Naive B cell (primary cell): ENCODE measurements around the gene ZNF274. TPM values are rescaled to one million over a fixed set of nuclear protein-coding genes. Genes with fewer than 3 reads are reported as not detected.

Experiments
- polyA plus RNA-seq, 6 donors: library from polyadenylated mRNA; unstranded; fragments of 300-500 nt; fragmentation: Illumina TruSeq; gene quantifications; one replicate each; pipeline ENCODE4 v1.2.3, GENCODE V29; 2021; ENCODE audit warnings: low read depth in 6 of 6

The ZNF274 gene
- polyA plus RNA-seq, 6 donors from 2014 or later, result 45.1 to 65.9 (median 55.5) TPM

Other genes starting within 250 kb of the ZNF274 start
- 10 to 100 TPM in 4 of 6 donors, 1 to 10 TPM in 2; 7.9 to 23.3 (median 12.2) TPM for gene ZNF418, start 247.7 kb upstream of the ZNF274 start, polyA plus RNA-seq
- gene ZNF256, start 235.4 kb upstream of the ZNF274 start, polyA plus RNA-seq, result 10 to 100 TPM in 5 of 6 donors, 1 to 10 TPM in 1; 9.1 to 20.6 (median 13.9) TPM
- under 1 TPM in 4 of 6 donors, not detected in 2; 0.41 to 0.89 (median 0.57) TPM for gene C19orf18, start 208.5 kb upstream of the ZNF274 start, polyA plus RNA-seq
- gene ZNF606, start 180.2 kb upstream of the ZNF274 start, polyA plus RNA-seq, result 10 to 100 TPM in 3 of 6 donors, 1 to 10 TPM in 3; 6.1 to 16.0 (median 9.3) TPM
- not detected for gene ZSCAN1, start 149.0 kb upstream of the ZNF274 start, polyA plus RNA-seq
- gene ZNF135, start 123.8 kb upstream of the ZNF274 start, polyA plus RNA-seq, result 10 to 100 TPM in 1 of 6 donors, 1 to 10 TPM in 4, not detected in 1; 4.2 to 11.1 (median 5.6) TPM
- 10 to 100 TPM; 22.2 to 39.2 (median 36.7) TPM for gene ZSCAN18, start 84.8 kb upstream of the ZNF274 start, polyA plus RNA-seq
- gene ZNF329, start 32.3 kb upstream of the ZNF274 start, polyA plus RNA-seq, result 10 to 100 TPM in 1 of 6 donors, 1 to 10 TPM in 5; 2.5 to 11.2 (median 5.6) TPM
- 10 to 100 TPM; 16.4 to 41.1 (median 23.1) TPM for gene ZNF544, start 45.9 kb downstream of the ZNF274 start, polyA plus RNA-seq
- gene ZNF8, start 95.9 kb downstream of the ZNF274 start, polyA plus RNA-seq, result 1 to 10 TPM in 1 of 6 donors, under 1 TPM in 4, not detected in 1; 0.21 to 1.0 (median 0.70) TPM
- 10 to 100 TPM; 47.2 to 88.7 (median 74.6) TPM for gene ERVK3-1, start 122.3 kb downstream of the ZNF274 start, polyA plus RNA-seq
- 1 to 10 TPM in 5 of 6 donors, not detected in 1; 1.5 to 5.2 (median 2.1) TPM for gene ZSCAN22, start 143.9 kb downstream of the ZNF274 start, polyA plus RNA-seq
- gene A1BG, start 170.4 kb downstream of the ZNF274 start, polyA plus RNA-seq, result 10 to 100 TPM; 30.6 to 68.3 (median 50.9) TPM
- gene ZNF497, start 179.7 kb downstream of the ZNF274 start, polyA plus RNA-seq, result 1 to 10 TPM in 3 of 6 donors, under 1 TPM in 3; 0.23 to 2.3 (median 1.5) TPM
- gene ZNF837, start 198.0 kb downstream of the ZNF274 start, polyA plus RNA-seq, result 10 to 100 TPM in 2 of 6 donors, 1 to 10 TPM in 4; 7.5 to 13.5 (median 8.5) TPM
- gene RPS5, start 204.2 kb downstream of the ZNF274 start, polyA plus RNA-seq, result 1,000 to 10,000 TPM; 1,545 to 2,332 (median 1,783) TPM
- not detected for gene RNF225, start 212.6 kb downstream of the ZNF274 start, polyA plus RNA-seq
- 1 to 10 TPM; 3.6 to 6.2 (median 4.5) TPM for gene ZNF584, start 225.6 kb downstream of the ZNF274 start, polyA plus RNA-seq